SH-SY5Y (cell line): ENCODE measurements around the gene NTHL1.

Experiments used
- GATA2 ChIP-seq: IDR thresholded peaks from 2 replicates; pipeline ENCODE4 v1.6.1; 2011; ENCODE audit warnings: mild to moderate bottlenecking, low read depth, low read length
- GATA3 ChIP-seq: IDR thresholded peaks from 2 replicates; pipeline ENCODE4 v1.6.1; 2011; ENCODE audit warnings: low read depth, mild to moderate bottlenecking, low read length, moderate library complexity

NTHL1 gene

DNA sequence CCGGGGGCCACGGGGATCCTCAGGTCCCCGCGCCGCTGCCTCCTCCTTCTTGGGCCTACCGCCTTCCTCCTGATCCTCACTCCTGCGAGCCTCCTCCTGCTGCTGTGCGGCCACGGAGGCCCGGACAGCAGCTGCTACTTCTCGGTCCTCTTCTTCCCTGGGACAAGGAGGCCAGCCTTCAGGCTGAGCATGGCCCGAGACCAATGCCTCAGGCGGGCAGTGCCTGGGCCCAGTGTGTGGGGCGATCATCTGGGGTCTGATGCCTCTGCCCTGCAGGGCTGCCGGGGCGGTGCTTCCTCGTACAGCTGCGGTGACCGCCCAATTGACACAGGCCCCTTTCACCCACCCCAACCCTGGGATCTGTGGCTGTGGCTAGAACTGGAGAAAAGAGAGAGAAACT is 46.6 kb downstream of the NTHL1 start:
- TF ChIP-seq GATA2: no peak
- no peak for TF ChIP-seq GATA3

DNA sequence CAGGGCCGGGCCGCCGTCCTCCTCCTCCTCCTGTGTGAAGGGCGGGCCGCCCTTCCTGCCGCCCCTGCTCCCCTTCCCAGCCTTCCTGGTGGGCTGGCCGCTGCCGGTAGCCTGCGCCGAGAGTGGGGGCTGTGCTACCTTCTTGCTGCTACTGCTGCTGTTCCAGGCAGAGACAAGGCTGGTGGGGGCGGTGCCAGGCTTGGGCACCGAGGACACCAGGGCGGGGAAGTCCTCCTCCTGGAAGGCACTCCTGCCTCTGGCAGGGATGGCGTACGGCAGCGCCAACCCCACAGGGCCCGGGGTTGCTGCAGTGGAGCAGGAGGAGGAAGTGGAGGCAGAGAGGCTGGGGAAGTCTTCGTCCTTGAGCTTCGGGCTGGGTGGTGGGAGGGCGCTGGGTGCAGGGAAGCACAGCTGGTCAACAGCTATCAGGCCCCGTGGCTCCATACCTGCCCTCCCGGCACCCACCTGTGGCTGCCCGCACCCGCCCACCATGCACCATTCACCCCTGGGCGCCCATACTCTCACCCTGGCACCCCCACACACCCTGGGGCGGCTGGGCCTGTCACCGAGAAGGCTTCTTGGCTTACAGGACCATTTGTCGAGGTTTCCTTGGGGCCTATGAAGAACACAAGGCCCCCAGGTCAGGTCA is 47.6 kb downstream of the NTHL1 start:
- TF ChIP-seq GATA3: no peak
- no peak for TF ChIP-seq GATA2

DNA sequence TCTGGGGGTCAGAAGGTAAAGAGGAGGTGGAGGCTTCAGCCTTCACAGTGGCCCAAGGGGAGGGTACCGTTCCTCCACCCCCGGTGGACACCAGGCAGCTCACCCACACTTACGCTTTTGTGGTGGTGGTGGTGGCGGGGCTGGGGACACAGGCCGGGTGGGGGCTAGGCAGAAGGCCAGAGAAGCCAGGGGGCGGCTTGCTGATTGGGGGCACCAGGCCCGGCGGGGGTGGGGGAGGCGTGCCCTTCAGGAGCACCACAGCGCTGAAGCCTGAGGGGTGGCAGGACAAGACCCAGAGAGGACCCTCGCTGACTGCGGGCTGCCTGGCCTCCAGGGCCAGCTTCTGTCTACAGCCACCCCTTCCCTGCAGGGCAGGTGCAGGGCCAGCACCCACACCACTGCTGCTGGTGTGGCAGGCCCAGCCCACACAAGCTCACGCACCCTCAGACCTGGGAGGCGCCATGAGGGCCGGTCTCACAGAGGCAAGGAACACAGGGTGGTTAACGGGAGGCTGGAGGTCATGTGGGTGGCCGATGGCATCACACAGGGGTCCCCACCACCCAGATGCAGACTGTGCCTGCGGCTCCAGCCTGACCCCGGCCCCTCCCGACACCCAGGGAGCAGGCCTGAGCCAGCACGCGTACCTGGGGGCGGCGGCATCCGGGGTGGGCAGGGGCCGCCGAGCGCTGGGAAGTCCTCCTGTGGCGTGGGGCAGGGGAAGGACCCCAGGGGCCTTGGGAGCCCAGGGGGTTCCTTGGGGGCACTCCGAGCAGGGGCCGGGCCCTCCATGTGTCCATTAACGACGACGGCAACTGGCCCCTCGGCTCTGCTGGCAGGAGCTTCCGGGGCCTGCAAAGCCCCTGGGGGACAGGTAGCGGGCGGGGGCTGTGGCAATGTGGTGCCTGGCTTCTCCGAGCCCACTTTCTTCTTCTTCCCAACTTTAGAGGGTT is 48.5 kb downstream of the NTHL1 start:
- TF ChIP-seq GATA3 (no peak), GATA2 (no peak)

GRCh38 chr16:1998360-1998835 is 49.2 kb downstream of the NTHL1 start:
- TF ChIP-seq GATA3 (no peak), GATA2 (no peak)

GRCh38 chr16:1997494-1998359 is 49.9 kb downstream of the NTHL1 start:
- no peak for TF ChIP-seq GATA2
- TF ChIP-seq GATA3: no peak

DNA sequence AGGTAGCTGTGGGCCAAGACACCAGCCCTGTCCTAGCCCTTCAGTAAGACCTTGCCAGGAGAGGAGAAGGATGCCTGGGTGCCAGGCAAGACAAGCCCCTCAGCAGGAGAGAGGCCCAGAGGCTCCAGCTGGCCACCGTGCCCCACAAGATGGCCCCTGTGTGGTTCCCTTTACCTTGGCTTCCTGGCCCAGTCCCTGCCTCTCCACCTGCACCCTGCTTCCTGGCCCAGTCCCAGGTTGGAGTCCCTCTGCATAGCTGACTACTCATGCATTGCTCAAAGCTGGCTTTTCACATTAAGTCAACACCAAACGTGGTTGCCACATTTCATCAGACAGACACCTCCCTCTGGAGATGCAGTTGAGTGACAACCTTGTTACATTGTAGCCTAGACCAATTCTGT is 53.9 kb downstream of the NTHL1 start:
- TF ChIP-seq GATA2 (no peak), GATA3 (no peak)

DNA sequence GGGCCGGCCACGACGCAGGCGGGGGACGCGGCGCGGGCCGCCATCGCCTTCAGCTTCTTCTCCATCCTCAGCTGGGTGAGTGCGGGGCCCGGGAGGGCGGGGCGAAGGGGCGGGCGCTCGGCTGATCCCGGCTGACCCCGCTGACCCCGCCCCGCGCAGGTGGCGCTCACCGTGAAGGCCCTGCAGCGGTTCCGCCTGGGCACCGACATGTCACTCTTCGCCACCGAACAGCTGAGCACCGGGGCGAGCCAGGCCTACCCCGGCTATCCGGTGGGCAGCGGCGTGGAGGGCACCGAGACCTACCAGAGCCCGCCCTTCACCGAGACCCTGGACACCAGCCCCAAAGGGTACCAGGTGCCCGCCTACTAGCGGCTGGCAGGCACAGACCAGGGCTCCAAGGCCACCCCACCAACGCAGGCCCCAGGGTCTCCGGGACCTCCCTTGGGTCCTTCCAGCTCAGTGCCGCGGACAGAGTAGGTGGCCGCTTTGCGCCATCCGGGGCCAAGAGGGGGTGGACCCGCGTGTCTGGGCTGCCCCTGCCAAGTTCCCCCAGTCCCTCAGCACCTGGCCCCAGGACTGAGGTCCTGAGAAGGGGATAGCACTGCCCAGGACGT is 54.8 kb downstream of the NTHL1 start:
- TF ChIP-seq GATA2: no peak
- no peak for TF ChIP-seq GATA3

GRCh38 chr16:1991948-1992703 is 55.5 kb downstream of the NTHL1 start:
- TF ChIP-seq GATA2: no peak
- TF ChIP-seq GATA3: no peak

DNA sequence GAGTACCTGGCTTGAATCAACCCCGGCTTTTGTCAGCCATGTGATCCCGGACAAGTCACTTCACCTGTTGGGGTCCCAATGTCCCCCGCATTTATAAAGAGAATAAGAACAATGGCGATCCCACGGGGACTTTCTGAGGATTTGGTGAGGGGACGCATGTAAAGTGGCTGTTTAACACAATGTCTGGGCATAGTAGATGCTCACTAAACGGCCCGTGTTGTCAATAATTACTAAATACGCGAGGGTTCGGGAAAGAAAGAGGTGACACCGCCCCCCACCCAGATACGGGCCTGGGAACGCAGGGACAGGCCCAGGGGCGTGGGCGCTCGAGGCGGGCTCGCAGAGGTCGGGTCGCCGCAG is 56.1 kb downstream of the NTHL1 start:
- no peak for TF ChIP-seq GATA2

DNA sequence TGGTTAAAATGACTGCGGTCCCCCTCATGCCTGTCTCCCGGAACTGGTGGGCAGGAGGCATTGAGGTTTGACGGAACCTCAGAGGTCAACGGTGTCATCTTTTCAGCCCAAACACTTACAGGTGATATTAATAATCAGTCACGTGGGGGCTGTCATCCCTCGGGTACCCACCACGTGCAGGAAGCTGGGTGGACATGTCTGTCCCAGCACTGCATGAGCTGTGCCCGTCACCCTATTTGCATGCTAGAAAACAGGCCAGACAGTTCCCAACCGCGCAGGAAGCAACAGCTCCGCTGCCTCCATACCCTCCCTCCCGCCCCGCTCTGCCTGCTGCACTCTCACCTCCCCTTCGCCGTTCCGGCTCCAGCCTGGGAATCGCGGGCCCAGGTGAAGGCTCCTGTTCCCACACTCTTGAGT is 56.5 kb downstream of the NTHL1 start:
- TF ChIP-seq GATA3: no peak

DNA sequence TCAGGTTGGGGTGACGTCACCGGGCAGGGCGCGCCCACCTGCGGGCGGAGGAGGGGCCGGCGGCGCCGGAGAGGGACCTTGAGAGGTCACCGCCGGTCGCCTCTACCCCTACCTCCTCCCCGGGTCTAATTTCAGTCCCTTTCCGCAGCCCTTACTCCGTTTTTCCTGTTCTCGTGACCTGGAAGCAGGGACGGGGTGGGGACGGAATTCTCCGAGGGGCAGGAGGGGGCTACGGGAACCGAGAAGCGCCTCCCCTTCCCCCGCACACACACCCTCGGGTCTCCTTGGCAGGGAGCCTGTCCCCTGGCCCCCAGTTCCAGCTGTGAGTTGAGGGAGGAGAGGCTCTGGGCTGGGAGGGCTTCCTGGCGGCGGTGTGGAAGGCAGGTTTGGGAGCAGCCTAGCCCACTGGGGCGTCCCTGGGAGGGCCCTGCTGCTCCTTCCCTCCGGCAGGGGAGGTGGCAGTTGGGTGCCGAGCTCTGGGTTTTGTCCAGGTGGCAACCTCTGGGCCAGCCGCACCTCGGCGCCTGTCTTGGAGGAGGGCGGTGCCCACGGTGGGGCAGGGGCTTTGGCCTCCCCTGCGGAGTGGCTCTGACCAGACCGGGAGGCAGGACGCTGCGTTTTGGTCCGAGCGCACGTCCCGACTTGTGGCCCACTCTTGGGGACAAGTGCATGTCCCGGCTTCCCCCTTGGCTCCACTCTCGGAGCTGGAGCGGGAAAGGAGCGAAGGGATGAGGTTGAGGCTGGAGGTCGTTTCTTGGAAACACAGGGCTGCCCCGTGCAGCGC is 57.1 kb downstream of the NTHL1 start:
- TF ChIP-seq GATA2 (no peak), GATA3 (no peak)

DNA sequence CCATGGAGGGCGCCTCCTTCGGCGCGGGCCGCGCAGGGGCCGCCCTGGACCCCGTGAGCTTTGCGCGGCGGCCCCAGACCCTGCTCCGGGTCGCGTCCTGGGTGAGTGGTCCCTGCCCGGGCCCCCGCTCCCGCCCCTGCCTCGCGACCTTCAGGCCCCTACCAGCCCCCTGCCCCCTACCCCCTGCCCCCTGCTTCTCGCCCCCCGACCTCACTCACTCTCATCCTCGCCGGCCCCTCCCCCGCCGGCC is 57.6 kb downstream of the NTHL1 start:
- TF ChIP-seq GATA2 (no peak), GATA3 (no peak)
